Measurements from ENCODE around the gene TSFM.

Gene TSFM

DNA sequence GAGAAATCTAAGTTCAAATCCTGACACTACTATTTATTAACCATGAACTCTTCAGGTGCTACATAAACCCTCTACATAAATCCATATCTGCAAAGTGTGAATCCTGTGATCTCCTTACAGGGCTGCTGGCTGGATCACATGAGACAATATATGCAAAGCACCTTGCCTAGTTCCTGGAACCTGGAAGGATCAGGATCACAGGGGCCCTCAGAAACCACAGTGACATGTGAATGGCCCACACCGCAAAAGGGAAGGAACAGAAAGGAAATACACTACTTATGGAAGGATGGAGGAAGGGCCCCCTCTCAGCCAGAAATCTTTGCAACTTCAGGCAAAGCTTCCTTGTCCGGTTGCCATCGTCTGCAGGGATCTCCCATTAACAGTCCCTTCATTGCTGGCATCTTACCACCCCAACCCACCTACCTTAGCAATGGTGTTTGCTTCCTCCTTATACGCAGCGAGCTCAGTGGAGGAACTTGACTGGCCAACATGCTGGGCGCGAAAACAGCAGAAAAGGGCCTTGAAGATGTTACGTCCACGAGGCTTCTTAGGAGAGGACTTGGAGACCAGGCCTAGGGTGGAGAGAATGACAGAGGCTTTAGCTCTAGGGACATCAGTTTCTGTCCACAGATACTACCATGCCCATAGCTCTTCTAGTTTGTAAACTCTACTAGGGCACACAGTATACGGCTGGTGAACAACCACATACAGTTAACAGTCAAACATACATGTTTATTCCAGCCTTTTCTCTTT is 46.6 kb downstream of the TSFM start:
- in situ Hi-C loops (cut with HindIII; ENCODE audit: low sequenced_read_pairs), result no loop called here

DNA sequence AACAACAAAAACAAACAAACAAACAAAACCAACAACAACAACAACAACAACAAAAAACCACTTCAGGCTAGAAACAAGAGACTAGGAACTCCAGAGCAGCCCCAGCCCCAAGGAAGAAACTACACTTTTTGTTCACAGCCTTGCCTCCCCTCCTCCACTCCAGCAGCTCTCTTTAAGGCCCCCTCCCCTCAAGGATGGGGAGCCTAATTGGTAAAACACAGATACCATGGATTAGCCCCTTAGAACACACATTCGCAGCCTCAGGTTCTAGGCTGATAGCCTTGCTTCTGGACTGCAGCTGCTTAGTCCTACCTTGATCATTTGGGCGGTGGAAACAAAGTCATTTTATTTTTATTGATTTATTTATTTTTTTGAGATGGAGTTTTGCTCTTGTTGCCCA is 47.8 kb downstream of the TSFM start:
- in situ Hi-C loops (cut with HindIII; ENCODE audit: low sequenced_read_pairs), result no loop called here

GRCh38 chr12:57832966-57833365 is 50.4 kb downstream of the TSFM start:
- in situ Hi-C loops (cut with HindIII; ENCODE audit: low sequenced_read_pairs), result no loop called here

DNA sequence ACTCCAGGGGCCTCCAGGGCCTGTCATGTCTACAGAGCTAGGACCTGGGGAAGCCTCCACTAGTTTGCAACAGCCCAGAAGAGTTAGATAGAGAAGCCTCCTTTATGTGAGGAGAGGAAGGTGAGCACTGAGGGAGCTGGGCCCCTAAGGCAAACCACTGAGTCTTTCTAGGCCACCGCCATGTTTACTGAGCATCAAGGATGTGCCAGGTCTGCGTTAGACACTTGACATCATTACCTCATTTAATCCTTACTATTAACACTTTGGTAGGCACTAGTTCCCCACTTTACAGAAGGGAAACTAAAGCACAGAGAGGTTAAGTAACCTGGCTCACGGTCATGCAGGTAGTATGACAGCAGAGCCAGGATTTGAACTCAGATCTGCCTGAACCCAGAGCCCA is 51.1 kb downstream of the TSFM start:
- in situ Hi-C loops (cut with HindIII; ENCODE audit: low sequenced_read_pairs), result no loop called here

DNA sequence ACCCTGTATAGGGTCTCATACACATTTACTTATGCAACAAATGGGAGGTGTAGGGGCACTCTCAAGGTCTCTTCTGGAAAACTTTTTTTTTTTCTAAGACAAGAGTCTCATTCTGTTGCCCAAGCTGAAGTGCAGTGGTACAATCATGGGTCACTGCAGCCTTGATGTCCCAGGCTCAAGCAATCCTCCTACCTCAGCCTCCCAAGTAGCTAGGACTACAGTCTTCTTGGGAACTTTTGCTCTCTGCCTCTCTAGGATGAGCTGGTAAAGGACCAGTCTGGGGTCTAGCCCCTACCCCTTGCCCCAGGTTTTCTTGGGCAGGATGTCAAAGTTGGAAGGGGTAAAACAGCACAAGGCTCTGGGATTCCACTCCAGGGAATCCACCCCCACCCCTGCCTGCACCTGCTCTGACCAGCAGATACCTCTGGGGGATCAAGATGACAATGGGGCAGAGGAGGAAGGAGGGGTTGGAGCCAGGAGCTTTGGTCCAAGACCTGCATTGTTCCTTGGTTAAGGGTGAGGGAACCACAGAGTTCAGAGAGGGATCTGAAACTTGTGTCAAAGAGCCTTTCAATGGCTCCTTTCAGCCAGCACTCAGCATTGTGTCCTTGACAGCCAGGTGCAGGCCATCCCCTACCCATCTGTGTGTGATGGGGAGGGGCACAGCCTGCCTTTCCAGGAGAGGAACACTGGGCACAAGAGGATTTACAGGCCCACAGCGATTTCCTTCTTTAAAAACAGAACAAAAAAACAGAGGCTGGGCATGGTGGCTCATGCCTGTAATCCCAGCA is 51.7 kb downstream of the TSFM start:
- in situ Hi-C loops (cut with HindIII; ENCODE audit: low sequenced_read_pairs), result no loop called here

DNA sequence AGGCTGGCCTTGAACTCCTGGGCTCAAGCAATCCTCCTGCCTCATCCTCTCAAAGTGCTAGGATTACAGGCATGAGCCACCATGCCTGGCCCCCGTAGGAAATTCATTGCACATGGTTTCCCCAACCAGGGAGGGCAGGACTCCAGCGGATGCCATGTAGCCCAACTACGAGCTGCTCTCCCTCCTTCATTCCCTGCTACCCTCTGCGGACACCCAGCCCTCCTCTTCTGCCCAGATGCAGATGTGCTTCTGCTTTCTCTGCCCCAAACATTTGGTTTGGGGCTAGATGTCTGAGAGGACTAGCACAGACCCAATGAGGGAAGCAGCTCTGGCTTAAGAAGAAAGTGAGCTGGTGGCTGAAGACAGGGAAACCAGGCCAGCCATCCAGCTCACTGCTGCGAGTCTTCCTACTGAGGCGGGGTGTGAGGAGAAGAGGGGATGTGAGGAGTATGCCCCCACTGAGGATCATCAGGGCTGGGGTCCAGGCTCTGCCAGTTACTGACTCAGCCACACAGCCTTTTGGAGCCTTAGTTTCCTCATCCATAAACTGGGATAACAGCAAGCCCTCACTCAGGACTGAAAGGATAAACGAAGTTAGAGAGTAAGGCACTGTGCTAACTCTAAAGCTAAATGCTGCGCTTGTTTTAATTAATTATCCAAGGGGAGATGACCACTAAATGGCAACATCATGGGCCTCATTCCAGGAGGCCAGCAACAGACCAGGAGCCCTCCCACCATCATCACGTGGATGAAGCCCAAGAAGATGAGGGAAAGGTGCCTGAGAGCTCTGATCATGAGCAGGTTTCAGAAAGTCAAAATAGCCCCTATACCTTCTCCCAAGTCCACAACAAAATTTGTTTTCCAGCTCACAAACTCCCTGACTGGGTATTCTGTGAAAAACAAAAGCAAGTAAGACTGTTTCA is 53.0 kb downstream of the TSFM start:
- in situ Hi-C loops (cut with HindIII; ENCODE audit: low sequenced_read_pairs), result no loop called here

- in situ Hi-C loops (cut with HindIII; ENCODE audit: low sequenced_read_pairs), result no loop called here
Observed at GRCh38 chr12:57836442-57837375, 54.1 kb downstream of the TSFM start.

DNA sequence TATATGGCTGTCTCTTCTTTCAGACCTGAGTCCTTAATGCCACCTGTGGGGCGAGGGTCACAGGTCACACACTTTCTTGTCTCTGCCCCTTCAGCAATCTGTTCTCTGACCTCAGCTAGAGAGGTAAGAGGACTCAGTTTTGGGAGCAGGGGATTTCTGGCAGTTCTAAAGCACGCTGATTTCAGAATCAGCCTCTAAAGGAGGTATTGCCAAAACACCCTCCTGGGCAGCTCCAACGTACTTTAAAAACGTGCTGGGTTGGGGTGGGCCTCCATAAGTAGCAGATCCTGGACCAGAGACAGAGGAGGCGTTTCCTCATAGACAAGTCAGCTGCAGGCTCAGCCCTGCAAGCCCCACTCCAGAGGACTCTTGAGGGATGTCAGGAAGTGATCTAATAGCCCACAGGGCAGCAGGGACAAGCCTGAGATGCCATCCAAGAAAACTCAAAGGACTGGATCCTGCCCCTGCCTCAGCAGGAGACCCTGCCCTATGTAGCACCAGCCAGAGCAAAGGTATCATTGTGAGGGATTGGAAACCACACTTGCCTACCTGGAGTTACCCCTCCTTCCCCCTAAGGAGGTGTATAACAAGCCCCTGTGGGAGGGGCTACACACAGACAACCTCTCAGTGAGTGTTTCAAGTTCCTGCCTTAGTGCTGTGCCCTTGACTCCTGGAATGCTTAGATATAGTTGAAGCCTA is 55.4 kb downstream of the TSFM start:
- in situ Hi-C loops (cut with HindIII; ENCODE audit: low sequenced_read_pairs), result no loop called here

GRCh38 chr12:57838594-57839302 is 56.2 kb downstream of the TSFM start:
- in situ Hi-C loops (cut with HindIII; ENCODE audit: low sequenced_read_pairs), result no loop called here

- in situ Hi-C loops (cut with HindIII; ENCODE audit: low sequenced_read_pairs), result no loop called here
Observed at GRCh38 chr12:57839996-57840395, 57.4 kb downstream of the TSFM start.

- in situ Hi-C loops (cut with HindIII; ENCODE audit: low sequenced_read_pairs), result no loop called here
Observed at GRCh38 chr12:57840726-57841125, 58.1 kb downstream of the TSFM start.

DNA sequence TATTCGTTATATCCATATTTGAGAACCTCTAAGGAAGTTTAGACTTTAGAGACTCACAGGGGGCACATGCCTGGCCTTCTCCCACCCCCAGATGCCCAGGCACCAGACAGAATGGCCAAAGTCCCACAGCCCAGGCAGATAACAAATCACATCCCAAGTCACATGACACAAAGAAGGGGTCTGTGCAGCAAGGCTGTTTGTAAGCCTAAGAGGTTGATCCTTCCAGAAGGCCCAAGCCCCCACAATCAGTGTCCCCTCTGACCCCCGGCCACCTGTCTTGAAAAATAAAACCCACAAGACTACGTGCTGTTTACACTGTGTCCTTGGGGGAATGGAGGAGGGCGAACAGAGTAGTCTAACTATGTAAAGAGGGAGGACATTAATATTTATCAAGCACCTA is 58.9 kb downstream of the TSFM start:
- in situ Hi-C loops (cut with HindIII; ENCODE audit: low sequenced_read_pairs), result no loop called here

- in situ Hi-C loops (cut with HindIII; ENCODE audit: low sequenced_read_pairs), result no loop called here
Observed at GRCh38 chr12:57842342-57843294, 60.0 kb downstream of the TSFM start.

- in situ Hi-C loops (cut with HindIII; ENCODE audit: low sequenced_read_pairs), result no loop called here
Observed at GRCh38 chr12:57844709-57845477, 62.3 kb downstream of the TSFM start.

- in situ Hi-C loops (cut with HindIII; ENCODE audit: low sequenced_read_pairs), result no loop called here
Observed at GRCh38 chr12:57845478-57846284, 63.1 kb downstream of the TSFM start.

DNA sequence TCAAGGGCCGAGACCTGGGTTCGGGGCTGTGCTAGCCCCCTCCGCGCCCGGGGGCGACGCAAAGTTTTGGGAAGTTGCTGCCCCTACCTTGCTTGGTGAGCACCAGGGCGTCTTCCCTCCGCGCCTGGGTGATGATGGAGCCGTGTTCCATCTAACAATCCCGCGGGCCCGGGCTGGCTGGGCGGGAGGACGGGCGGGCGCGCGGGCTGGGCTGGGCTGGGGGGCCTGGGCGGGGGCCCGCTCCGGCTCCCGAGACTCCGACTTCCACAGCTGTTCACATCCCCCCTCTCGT is 63.6 kb downstream of the TSFM start:
- in situ Hi-C loops (cut with HindIII; ENCODE audit: low sequenced_read_pairs), result no loop called here

Data from DLD1 (cell line).